Heart left ventricle (tissue), 16 donors: ENCODE results near the gene MAZ. TPM values are rescaled to one million over a fixed set of nuclear protein-coding genes. Genes with fewer than 3 reads are reported as not detected.

Source experiments
- ATAC-seq, 4 donors: fragments of 200-7000 bp; cut with Tn5 transposase; one replicate each; pipeline ENCODE4 v1.9.1; 2020 to 2022; ENCODE audit warnings: moderate library complexity in 4 of 4, mild to moderate bottlenecking in 3 of 4, moderate number of reproducible peaks in 1 of 4
- DNase-seq, 5 donors: peaks; one replicate each; pipeline ENCODE4 v3.0.0-alpha.2; 2020
- H3K27ac ChIP-seq, 12 donors: fragments of 200-600 bp; sonication (generic) in 4 of 12; one replicate each; pipeline versions ENCODE4 v1.5.0 to v1.8.0; 2016 to 2022; ENCODE audit warnings: mild to moderate bottlenecking in 2 of 12
- H3K27me3 ChIP-seq, 9 donors: fragments of 200-600 bp; sonication (generic) in 2 of 9; one replicate each; pipeline versions ENCODE4 v1.5.1 to v1.8.0; 2016 to 2022; ENCODE audit warnings: mild to moderate bottlenecking in 3 of 9
- H3K36me3 ChIP-seq, 9 donors: fragments of 200-600 bp; sonication (generic) in 2 of 9; one replicate each; pipeline versions ENCODE4 v1.5.0 to v1.8.0; 2018 to 2022; ENCODE audit warnings: mild to moderate bottlenecking in 2 of 9
- H3K4me1 ChIP-seq, 12 donors: fragments of 200-600 bp; sonication (generic) in 4 of 12; one replicate each; pipeline versions ENCODE4 v1.5.0 to v1.8.0; 2016 to 2022; ENCODE audit warnings: mild to moderate bottlenecking in 3 of 12
- H3K4me3 ChIP-seq, 12 donors: fragments of 200-600 bp; sonication (generic) in 4 of 12; one replicate each; pipeline versions ENCODE4 v1.5.0 to v1.8.0; 2017 to 2022; ENCODE audit warnings: mild to moderate bottlenecking in 9 of 12, moderate library complexity in 4 of 12
- H3K9me3 ChIP-seq, 12 donors: fragments of 200-600 bp; sonication (generic) in 4 of 12; one replicate each; pipeline versions ENCODE4 v1.5.0 to v1.8.0; 2016 to 2022; ENCODE audit warnings: mild to moderate bottlenecking in 1 of 12
- POLR2A ChIP-seq, 2 donors: fragments of 450-650 bp; IDR thresholded peaks; one replicate each; pipeline ENCODE4 v1.6.1; 2017; ENCODE audit warnings: antibody characterized with exemption in 2 of 2, mild to moderate bottlenecking in 2 of 2, moderate library complexity in 2 of 2
- WGBS, 4 donors: extraction: QIAGEN DNeasy Blood & Tissue Kit in 2 of 4; methylation state at CpG; one replicate each; pipeline versions ENCODE4 v1.1.5 to v1.1.7; 2013 to 2018; 5-methylcytosine and 5-hydroxymethylcytosine counted together
- intact Hi-C, 10 donors: fragments of 100-400 bp; cut with DNase I; formaldehyde crosslinking; loops; one replicate each; pipeline versions ENCODE4 v1.11.1 to v1.14.2; 2022
- polyA plus RNA-seq, 2 donors: library from polyadenylated mRNA; stranded (reverse); fragments of 200-250 nt; gene quantifications; one replicate each; pipeline ENCODE4 v1.2.3, GENCODE V29; 2013
- total RNA-seq, 9 donors: library from RNA; depleted of rRNA in 2 of 9; stranded (reverse); fragments of >200 nt in 2 of 9; fragmentation: NEBNext Ultra II Directional in 3 of 9; extraction: Animal tissue kit (Norgen Biotek cat#: 25700) in 3 of 9; gene quantifications; one replicate each; pipeline versions ENCODE4 v1.1.0 to v1.2.4, GENCODE V29; 2016 to 2023
- TF ChIP-seq, protein P1 (sequence below), 12 donors: fragments of 200-600 bp; sonication (generic) in 4 of 12; IDR thresholded peaks; one replicate each; pipeline versions ENCODE4 v1.5.0 to v1.8.0; 2018 to 2022; ENCODE audit warnings: antibody characterized with exemption in 12 of 12, mild to moderate bottlenecking in 5 of 12
- donor health status: ischemic (EF 13 %, LVEDD 7.1; RV severe dilation, severe dysfunction).
- donor health status: healthy with polysubstance abuse.
- donor health status: DM: no; HTN: yes; CAD: no.
- donor health status: DM: no; HTN: no; CAD: no.
- donor health status: ischemic (EF 25% LVEDD 6.9; RV normal size, moderate dysfunction).
- donor health status: ischemic (EF 25% LVEDD 5.7; RV mildly dilated, moderate dysfunction).
- donor health status: healthy.
- donor health status: DM: yes; HTN: yes; CAD: no.
- donor health status: ischemic (EF 35%, LVEDD 5.7; RV mildly dilated, moderate dysfunction).
- donor health status: nonischemic (EF 11% LVEDD 7.7; RV severe dilation, severe dysfunction).
- donor health status: DM: yes; HTN: yes; CAD: no.
- donor health status: PGD.
- donor health status: ischemic (EF 29% LVEDD 5.4; RV normal size, mild dysfunction).
- donor health status: nonischemic (EF 23%, LVEDD 6.1; RV moderate dilation, normal function).

MAZ gene
- total and polyA plus RNA-seq, 11 donors, result 58.9 to 188 (median 74.0) TPM

DNA sequence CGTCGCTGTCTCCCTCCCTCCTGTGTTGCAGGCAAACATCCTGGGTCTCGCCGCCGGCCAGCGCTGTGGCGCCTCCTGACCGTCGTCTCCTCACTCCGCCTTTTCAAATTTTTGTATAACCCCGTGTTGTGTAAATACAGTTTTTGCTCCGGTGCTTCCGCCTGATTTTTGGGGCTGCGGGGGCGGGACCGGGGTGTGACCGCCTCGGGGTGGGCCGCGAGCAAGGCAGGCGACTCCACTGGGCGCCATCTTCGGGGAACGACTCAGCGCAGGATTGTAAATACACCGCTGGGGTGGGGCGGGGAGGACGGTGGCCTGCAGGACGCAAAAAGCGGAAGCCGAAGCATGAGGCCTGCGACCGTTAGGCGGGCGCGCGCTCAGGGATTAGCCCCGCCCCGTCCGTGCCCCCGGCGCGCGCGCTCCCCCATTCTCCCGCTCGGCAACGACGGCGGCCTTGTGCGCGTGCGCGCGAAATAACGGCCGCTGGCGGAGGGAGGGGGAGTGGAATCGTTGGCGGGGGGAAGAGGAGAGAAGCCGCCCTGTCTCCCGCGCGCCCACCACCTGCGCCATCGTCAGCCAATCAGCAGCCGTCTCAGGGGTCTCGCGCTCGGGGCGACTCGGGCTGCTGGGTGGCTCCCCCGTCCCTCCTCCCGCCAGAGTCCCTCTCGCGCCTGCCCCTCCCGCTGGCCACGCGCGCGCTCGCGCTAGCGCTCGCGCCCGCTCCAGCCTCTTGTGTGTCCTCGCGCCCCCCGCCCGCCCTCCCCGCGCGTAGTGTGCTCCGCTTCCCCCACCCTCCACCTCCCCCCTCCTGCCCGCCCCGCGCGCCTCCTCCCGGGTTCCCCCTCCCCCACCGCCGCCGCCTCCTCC, 864 bp upstream of the MAZ start:
- Histone ChIP-seq H3K36me3 (peaks cover 0 to 34% (median 18%) of the 10 kb centered on the region in 9 donors), H3K4me3 (peak overlapping the region; percentile 65 to 98 (median 83)), H3K4me1 (peaks cover 3 to 46% (median 42%) of the 10 kb centered on the region in 12 donors), H3K27ac (peak overlapping the region; percentile 95 to 100 (median 99)), H3K27me3 (no peaks in the 10 kb centered on the region), H3K9me3 (no peaks in the 10 kb centered on the region)
- intact Hi-C loops, result loop anchor here in 4 of 10 donors (2.0 to 10.0 kb wide), 5 partner anchors 15 to 262 kb away; partner anchors contain the start of genes KIF22 (in 4 of the 4), HIRIP3 (in 2 of the 4), INO80E (in 2 of the 4) and ALDOA (in 1 of the 4)
- peak in 1 of 2 donors; percentile 81 for TF ChIP-seq POLR2A (IDR thresholded peaks at IDR 0.05)
- TF ChIP-seq, protein P1, sequence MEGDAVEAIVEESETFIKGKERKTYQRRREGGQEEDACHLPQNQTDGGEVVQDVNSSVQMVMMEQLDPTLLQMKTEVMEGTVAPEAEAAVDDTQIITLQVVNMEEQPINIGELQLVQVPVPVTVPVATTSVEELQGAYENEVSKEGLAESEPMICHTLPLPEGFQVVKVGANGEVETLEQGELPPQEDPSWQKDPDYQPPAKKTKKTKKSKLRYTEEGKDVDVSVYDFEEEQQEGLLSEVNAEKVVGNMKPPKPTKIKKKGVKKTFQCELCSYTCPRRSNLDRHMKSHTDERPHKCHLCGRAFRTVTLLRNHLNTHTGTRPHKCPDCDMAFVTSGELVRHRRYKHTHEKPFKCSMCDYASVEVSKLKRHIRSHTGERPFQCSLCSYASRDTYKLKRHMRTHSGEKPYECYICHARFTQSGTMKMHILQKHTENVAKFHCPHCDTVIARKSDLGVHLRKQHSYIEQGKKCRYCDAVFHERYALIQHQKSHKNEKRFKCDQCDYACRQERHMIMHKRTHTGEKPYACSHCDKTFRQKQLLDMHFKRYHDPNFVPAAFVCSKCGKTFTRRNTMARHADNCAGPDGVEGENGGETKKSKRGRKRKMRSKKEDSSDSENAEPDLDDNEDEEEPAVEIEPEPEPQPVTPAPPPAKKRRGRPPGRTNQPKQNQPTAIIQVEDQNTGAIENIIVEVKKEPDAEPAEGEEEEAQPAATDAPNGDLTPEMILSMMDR (IDR thresholded peaks at IDR 0.05), result peak in 2 of 12 donors; percentile 16 to 24
- peak; percentile 98 to 99 (median 98) for DNase-seq
- ATAC-seq, result peak; percentile 84 to 89 (median 88)
- 0 to 1% (median 0%) methylated on average over 32 to 100 of the region's 103 CpGs for WGBS, 4 donors

GRCh38 chr16:29806641-29807425, 504 bp downstream of the MAZ start:
- TF ChIP-seq, protein P1 (IDR thresholded peaks at IDR 0.05), result no peak
- TF ChIP-seq POLR2A (IDR thresholded peaks at IDR 0.05), result no peak
- intact Hi-C loops, result loop anchor here in 2 of 10 donors (5.0 to 10.0 kb wide), 4 partner anchors 170 to 260 kb away; partner anchors contain the start of genes HIRIP3 (in 2 of the 2), INO80E (in 2 of the 2) and ALDOA (in 1 of the 2)
- ATAC-seq (no peak), DNase-seq (peak; percentile 65 to 69 (median 66))
- H3K4me3 ChIP-seq, result peak overlapping the region; percentile 12 to 84 (median 63)
- H3K36me3 ChIP-seq, result peaks cover 0 to 25% (median 18%) of the 10 kb centered on the region in 9 donors
- H3K27ac ChIP-seq, result peak overlapping the region; percentile 57 to 99 (median 91)
- WGBS, 4 donors, result 0 to 4% (median 1%) methylated on average over 8 to 99 of the region's 99 CpGs
- H3K4me1 ChIP-seq, result peaks cover 3 to 57% (median 50%) of the 10 kb centered on the region in 12 donors
- no peaks in the 10 kb centered on the region for H3K9me3 ChIP-seq
- H3K27me3 ChIP-seq, result no peaks in the 10 kb centered on the region

GRCh38 chr16:29807426-29808218, 1.3 kb downstream of the MAZ start:
- H3K4me1 ChIP-seq, result peaks cover 3 to 65% (median 56%) of the 10 kb centered on the region in 12 donors
- H3K36me3 ChIP-seq, result peaks cover 0 to 25% (median 18%) of the 10 kb centered on the region in 9 donors
- ATAC-seq, result peak; percentile 13 to 52 (median 34)
- 1 to 6% (median 3%) methylated on average over 24 to 69 of the region's 69 CpGs for WGBS, 4 donors
- DNase-seq, result peak; percentile 93 to 95 (median 94)
- peak overlapping the region; percentile 12 to 84 (median 63) for H3K4me3 ChIP-seq
- H3K9me3 ChIP-seq, result no peaks in the 10 kb centered on the region
- peak overlapping the region; percentile 57 to 99 (median 91) for H3K27ac ChIP-seq
- TF ChIP-seq, protein P1 (IDR thresholded peaks at IDR 0.05), result peak in 10 of 12 donors; percentile 21 to 61 (median 44)
- TF ChIP-seq POLR2A (IDR thresholded peaks at IDR 0.05), result peak in 1 of 2 donors; percentile 61
- intact Hi-C loops, result loop anchor here in 2 of 10 donors (5.0 to 10.0 kb wide), 4 partner anchors 170 to 260 kb away; partner anchors contain the start of genes HIRIP3 (in 2 of the 2), INO80E (in 2 of the 2) and ALDOA (in 1 of the 2)
- peaks cover 0 to 4% (median 0%) of the 10 kb centered on the region in 9 donors for H3K27me3 ChIP-seq
